ENCODE results near the gene ELF3.

GRCh38 chr1:202013603-202014002 is 3.2 kb downstream of the ELF3 start:
- TF ChIP-seq POLR2A (IDR thresholded peaks at IDR 0.05): no peak
- TF ChIP-seq CTCF (IDR thresholded peaks at IDR 0.05): no peak

Data from body of pancreas (tissue), 4 donors.